ENCODE data around the gene OTUD4.

The OTUD4 gene

DNA sequence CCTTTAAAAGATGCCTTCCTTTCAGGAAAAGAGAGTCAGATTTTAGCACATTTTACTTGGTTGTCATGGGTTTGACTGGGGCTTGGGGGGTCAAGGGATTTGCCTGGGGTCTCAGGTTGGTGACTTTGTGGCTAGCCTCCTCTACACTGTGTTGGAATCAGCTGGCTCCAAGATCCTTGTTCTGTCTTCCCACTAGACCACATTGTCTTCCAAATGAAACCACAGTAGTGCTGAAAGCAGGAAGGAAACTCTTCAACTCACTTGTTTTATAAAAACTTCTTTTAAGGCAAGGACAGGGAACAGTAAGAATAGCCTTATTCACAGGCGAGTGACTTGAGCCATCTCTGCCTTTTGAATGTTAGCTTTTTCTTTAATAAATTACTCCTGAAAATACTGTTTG lies 37.0 kb upstream of the OTUD4 start (continued):
- TF ChIP-seq, protein P1, sequence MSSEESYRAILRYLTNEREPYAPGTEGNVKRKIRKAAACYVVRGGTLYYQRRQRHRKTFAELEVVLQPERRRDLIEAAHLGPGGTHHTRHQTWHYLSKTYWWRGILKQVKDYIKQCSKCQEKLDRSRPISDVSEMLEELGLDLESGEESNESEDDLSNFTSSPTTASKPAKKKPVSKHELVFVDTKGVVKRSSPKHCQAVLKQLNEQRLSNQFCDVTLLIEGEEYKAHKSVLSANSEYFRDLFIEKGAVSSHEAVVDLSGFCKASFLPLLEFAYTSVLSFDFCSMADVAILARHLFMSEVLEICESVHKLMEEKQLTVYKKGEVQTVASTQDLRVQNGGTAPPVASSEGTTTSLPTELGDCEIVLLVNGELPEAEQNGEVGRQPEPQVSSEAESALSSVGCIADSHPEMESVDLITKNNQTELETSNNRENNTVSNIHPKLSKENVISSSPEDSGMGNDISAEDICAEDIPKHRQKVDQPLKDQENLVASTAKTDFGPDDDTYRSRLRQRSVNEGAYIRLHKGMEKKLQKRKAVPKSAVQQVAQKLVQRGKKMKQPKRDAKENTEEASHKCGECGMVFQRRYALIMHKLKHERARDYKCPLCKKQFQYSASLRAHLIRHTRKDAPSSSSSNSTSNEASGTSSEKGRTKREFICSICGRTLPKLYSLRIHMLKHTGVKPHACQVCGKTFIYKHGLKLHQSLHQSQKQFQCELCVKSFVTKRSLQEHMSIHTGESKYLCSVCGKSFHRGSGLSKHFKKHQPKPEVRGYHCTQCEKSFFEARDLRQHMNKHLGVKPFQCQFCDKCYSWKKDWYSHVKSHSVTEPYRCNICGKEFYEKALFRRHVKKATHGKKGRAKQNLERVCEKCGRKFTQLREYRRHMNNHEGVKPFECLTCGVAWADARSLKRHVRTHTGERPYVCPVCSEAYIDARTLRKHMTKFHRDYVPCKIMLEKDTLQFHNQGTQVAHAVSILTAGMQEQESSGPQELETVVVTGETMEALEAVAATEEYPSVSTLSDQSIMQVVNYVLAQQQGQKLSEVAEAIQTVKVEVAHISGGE (tag by site-specific recombination; conservative IDR thresholded peaks at IDR 0.05; ENCODE audit: low read depth), result no peak
- TF ChIP-seq ZEB2 (tag by site-specific recombination; IDR thresholded peaks at IDR 0.05) (no peak), ZNF274 (IDR thresholded peaks at IDR 0.05; ENCODE audit: low read length) (no peak), ZNF274 (tag by site-specific recombination; IDR thresholded peaks at IDR 0.05; ENCODE audit: borderline replicate concordance) (no peak), ZNF202 (tag by site-specific recombination; IDR thresholded peaks at IDR 0.05; ENCODE audit: borderline replicate concordance) (no peak), ZFP41 (tag by site-specific recombination; IDR thresholded peaks at IDR 0.05; ENCODE audit: borderline replicate concordance) (no peak), ZBTB1 (tag by site-specific recombination; IDR thresholded peaks at IDR 0.05) (no peak), ZNF558 (tag by site-specific recombination; IDR thresholded peaks at IDR 0.05) (no peak), TRIM28 (IDR thresholded peaks at IDR 0.05; ENCODE audit: borderline replicate concordance, low read length) (no peak), ZNF423 (tag by site-specific recombination; IDR thresholded peaks at IDR 0.05) (no peak), ZNF416 (tag by site-specific recombination; IDR thresholded peaks at IDR 0.05) (no peak)
- TF ChIP-seq, protein P2, sequence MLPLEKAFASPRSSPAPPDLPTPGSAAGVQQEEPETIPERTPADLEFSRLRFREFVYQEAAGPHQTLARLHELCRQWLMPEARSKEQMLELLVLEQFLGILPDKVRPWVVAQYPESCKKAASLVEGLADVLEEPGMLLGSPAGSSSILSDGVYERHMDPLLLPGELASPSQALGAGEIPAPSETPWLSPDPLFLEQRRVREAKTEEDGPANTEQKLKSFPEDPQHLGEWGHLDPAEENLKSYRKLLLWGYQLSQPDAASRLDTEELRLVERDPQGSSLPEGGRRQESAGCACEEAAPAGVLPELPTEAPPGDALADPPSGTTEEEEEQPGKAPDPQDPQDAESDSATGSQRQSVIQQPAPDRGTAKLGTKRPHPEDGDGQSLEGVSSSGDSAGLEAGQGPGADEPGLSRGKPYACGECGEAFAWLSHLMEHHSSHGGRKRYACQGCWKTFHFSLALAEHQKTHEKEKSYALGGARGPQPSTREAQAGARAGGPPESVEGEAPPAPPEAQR (tag by site-specific recombination; IDR thresholded peaks at IDR 0.05), result no peak
- TF ChIP-seq, protein P3, sequence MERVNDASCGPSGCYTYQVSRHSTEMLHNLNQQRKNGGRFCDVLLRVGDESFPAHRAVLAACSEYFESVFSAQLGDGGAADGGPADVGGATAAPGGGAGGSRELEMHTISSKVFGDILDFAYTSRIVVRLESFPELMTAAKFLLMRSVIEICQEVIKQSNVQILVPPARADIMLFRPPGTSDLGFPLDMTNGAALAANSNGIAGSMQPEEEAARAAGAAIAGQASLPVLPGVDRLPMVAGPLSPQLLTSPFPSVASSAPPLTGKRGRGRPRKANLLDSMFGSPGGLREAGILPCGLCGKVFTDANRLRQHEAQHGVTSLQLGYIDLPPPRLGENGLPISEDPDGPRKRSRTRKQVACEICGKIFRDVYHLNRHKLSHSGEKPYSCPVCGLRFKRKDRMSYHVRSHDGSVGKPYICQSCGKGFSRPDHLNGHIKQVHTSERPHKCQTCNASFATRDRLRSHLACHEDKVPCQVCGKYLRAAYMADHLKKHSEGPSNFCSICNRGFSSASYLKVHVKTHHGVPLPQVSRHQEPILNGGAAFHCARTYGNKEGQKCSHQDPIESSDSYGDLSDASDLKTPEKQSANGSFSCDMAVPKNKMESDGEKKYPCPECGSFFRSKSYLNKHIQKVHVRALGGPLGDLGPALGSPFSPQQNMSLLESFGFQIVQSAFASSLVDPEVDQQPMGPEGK (tag by site-specific recombination; IDR thresholded peaks at IDR 0.05), result no peak

DNA sequence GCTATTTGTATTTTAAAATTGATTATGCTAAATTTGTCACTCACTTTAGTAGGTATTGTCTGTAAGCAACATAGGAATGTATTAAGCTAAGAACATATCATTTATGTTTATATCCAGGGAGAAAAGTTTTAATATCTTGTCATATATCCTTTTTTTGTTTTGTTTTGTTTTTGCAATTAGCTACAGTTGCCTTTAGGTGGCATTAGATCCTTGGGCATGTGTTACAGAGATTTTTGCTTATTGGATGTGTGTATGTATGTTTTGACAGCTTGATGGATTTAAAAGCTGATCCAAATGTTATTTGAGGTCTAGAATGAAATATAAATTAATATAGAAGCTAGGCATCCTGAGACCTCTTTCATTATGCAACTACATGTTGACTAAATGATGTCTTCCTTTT lies 36.1 kb upstream of the OTUD4 start:
- ChIA-PET POLR2A (no interaction called here), CTCF (interaction anchor here (0.6 to 1.6 kb wide), 7 partner anchors 17 to 400 kb away, joined by 3 to 11 read pairs (median 4); no protein-coding TSS in a partner anchor)
- no peaks in the 10 kb centered on the region for H3K36me3 ChIP-seq (ENCODE audit: control insufficient read depth in 2 of 2, insufficient read depth in 1 of 2, low read length in 2 of 2)
- no peaks in the 10 kb centered on the region for H3K4me1 ChIP-seq (ENCODE audit: control insufficient read depth, insufficient read depth, low read length)
- H3K9me3 ChIP-seq (ENCODE audit: control insufficient read depth, insufficient read depth, low read depth, low read length), result no peaks in the 10 kb centered on the region
- TF ChIP-seq ZNF654 (tag by site-specific recombination; IDR thresholded peaks at IDR 0.05; ENCODE audit: low read depth) (peak; percentile 65), ZNF266 (tag by site-specific recombination; IDR thresholded peaks at IDR 0.05; ENCODE audit: low read depth) (no peak), ZFHX2 (tag by site-specific recombination; conservative IDR thresholded peaks at IDR 0.05) (no peak), HOXA7 (CRISPR knock-in tag; IDR thresholded peaks at IDR 0.05; ENCODE audit: borderline replicate concordance) (no peak)
- TF ChIP-seq, protein P4, sequence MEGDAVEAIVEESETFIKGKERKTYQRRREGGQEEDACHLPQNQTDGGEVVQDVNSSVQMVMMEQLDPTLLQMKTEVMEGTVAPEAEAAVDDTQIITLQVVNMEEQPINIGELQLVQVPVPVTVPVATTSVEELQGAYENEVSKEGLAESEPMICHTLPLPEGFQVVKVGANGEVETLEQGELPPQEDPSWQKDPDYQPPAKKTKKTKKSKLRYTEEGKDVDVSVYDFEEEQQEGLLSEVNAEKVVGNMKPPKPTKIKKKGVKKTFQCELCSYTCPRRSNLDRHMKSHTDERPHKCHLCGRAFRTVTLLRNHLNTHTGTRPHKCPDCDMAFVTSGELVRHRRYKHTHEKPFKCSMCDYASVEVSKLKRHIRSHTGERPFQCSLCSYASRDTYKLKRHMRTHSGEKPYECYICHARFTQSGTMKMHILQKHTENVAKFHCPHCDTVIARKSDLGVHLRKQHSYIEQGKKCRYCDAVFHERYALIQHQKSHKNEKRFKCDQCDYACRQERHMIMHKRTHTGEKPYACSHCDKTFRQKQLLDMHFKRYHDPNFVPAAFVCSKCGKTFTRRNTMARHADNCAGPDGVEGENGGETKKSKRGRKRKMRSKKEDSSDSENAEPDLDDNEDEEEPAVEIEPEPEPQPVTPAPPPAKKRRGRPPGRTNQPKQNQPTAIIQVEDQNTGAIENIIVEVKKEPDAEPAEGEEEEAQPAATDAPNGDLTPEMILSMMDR (tag by site-specific recombination; IDR thresholded peaks at IDR 0.05), result 0 out of 2 replicates have a peak, but pooled peaks have one; percentile 31
- H3K27ac ChIP-seq (ENCODE audit: extremely low read depth, low read depth, low read length), result no peak overlapping the region
- no peak overlapping the region for H3K4me3 ChIP-seq (ENCODE audit: low read depth, low read length)
